ENCODE data around the gene ACSF2.

The ACSF2 gene, protein sequence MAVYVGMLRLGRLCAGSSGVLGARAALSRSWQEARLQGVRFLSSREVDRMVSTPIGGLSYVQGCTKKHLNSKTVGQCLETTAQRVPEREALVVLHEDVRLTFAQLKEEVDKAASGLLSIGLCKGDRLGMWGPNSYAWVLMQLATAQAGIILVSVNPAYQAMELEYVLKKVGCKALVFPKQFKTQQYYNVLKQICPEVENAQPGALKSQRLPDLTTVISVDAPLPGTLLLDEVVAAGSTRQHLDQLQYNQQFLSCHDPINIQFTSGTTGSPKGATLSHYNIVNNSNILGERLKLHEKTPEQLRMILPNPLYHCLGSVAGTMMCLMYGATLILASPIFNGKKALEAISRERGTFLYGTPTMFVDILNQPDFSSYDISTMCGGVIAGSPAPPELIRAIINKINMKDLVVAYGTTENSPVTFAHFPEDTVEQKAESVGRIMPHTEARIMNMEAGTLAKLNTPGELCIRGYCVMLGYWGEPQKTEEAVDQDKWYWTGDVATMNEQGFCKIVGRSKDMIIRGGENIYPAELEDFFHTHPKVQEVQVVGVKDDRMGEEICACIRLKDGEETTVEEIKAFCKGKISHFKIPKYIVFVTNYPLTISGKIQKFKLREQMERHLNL

GRCh38 chr17:50425682-50426471, at the start of gene ACSF2:
Gene ACSF2, plus strand, starts transcription at chr17:50426218. Its CDS starts 44 bp downstream, at chr17:50426262.
- Histone ChIP-seq H3K9ac (ENCODE audit: low read depth, low read length) (peak within 1 kb of the TSS; percentile 57), H3K4me1 (ENCODE audit: control insufficient read depth, insufficient read depth, low read length) (peaks cover 6% of the 10 kb centered on the region), H3K27me3 (ENCODE audit: control insufficient read depth, insufficient read depth, low read length) (peaks cover 11% of the 10 kb centered on the region), H3K36me3 (ENCODE audit: control insufficient read depth, insufficient read depth, low read length) (no peaks in the 10 kb centered on the region), H3K9me3 (ENCODE audit: control insufficient read depth, insufficient read depth, low read length) (no peaks in the 10 kb centered on the region), H3K4me3 (ENCODE audit: low read depth, low read length) (peak within 1 kb of the TSS; percentile 72)

GRCh38 chr17:50379351-50380132, 46.5 kb upstream of the ACSF2 start:
- Histone ChIP-seq H3K4me3 (ENCODE audit: low read depth, low read length) (no peak overlapping the region), H3K36me3 (ENCODE audit: control insufficient read depth, insufficient read depth, low read length) (peaks cover 43% of the 10 kb centered on the region), H3K27me3 (ENCODE audit: control insufficient read depth, insufficient read depth, low read length) (no peaks in the 10 kb centered on the region), H3K9me3 (ENCODE audit: control insufficient read depth, insufficient read depth, low read length) (no peaks in the 10 kb centered on the region), H3K9ac (ENCODE audit: low read depth, low read length) (no peak overlapping the region), H3K4me1 (ENCODE audit: control insufficient read depth, insufficient read depth, low read length) (no peaks in the 10 kb centered on the region)

GRCh38 chr17:50380369-50381259, 45.4 kb upstream of the ACSF2 start:
- no peaks in the 10 kb centered on the region for H3K9me3 ChIP-seq (ENCODE audit: control insufficient read depth, insufficient read depth, low read length)
- H3K27me3 ChIP-seq (ENCODE audit: control insufficient read depth, insufficient read depth, low read length): no peaks in the 10 kb centered on the region
- H3K9ac ChIP-seq (ENCODE audit: low read depth, low read length): no peak overlapping the region
- H3K4me1 ChIP-seq (ENCODE audit: control insufficient read depth, insufficient read depth, low read length): no peaks in the 10 kb centered on the region
- no peak overlapping the region for H3K4me3 ChIP-seq (ENCODE audit: low read depth, low read length)
- peaks cover 50% of the 10 kb centered on the region for H3K36me3 ChIP-seq (ENCODE audit: control insufficient read depth, insufficient read depth, low read length)

DNA sequence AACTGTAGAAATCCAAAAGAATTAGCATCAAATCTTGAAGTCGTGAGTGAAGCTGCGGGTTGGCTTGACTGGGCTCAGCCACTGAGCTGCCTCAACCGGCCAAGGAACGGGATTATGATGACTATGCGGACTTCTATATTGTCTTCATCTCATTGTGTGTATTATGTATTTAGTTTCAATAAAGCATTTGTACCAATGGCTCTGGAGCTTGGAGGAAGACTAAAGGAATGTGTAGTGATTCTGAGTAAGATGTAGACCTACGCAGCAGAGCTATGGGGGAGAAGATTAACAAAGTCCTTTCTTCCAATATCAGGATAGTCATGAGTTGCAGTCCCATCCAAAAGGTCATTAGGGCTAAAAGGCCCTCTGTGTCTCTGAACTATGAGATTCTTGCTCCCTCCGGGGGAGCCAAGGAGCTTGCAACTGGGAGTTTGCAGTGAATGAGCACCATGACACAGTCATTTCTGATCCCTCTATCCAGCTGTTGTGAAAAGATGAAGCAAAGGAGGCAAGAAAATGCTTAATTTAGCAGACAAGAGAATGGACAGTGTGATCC, 44.7 kb upstream of the ACSF2 start:
- Histone ChIP-seq H3K36me3 (ENCODE audit: control insufficient read depth, insufficient read depth, low read length) (peaks cover 52% of the 10 kb centered on the region), H3K9ac (ENCODE audit: low read depth, low read length) (no peak overlapping the region), H3K27me3 (ENCODE audit: control insufficient read depth, insufficient read depth, low read length) (no peaks in the 10 kb centered on the region), H3K4me3 (ENCODE audit: low read depth, low read length) (no peak overlapping the region), H3K4me1 (ENCODE audit: control insufficient read depth, insufficient read depth, low read length) (no peaks in the 10 kb centered on the region), H3K9me3 (ENCODE audit: control insufficient read depth, insufficient read depth, low read length) (no peaks in the 10 kb centered on the region)

- Histone ChIP-seq H3K4me3 (ENCODE audit: low read depth, low read length) (no peak overlapping the region), H3K9me3 (ENCODE audit: control insufficient read depth, insufficient read depth, low read length) (no peaks in the 10 kb centered on the region), H3K36me3 (ENCODE audit: control insufficient read depth, insufficient read depth, low read length) (peaks cover 57% of the 10 kb centered on the region), H3K27me3 (ENCODE audit: control insufficient read depth, insufficient read depth, low read length) (no peaks in the 10 kb centered on the region), H3K4me1 (ENCODE audit: control insufficient read depth, insufficient read depth, low read length) (no peaks in the 10 kb centered on the region), H3K9ac (ENCODE audit: low read depth, low read length) (no peak overlapping the region)
Measured at GRCh38 chr17:50381920-50382319, 44.1 kb upstream of the ACSF2 start.

- H3K36me3 ChIP-seq (ENCODE audit: control insufficient read depth, insufficient read depth, low read length): peaks cover 66% of the 10 kb centered on the region
- no peaks in the 10 kb centered on the region for H3K4me1 ChIP-seq (ENCODE audit: control insufficient read depth, insufficient read depth, low read length)
- H3K9ac ChIP-seq (ENCODE audit: low read depth, low read length): no peak overlapping the region
Measured at GRCh38 chr17:50382931-50383330, 43.1 kb upstream of the ACSF2 start.

GRCh38 chr17:50386510-50386909, 39.5 kb upstream of the ACSF2 start:
- H3K27me3 ChIP-seq (ENCODE audit: control insufficient read depth, insufficient read depth, low read length): no peaks in the 10 kb centered on the region
- no peaks in the 10 kb centered on the region for H3K9me3 ChIP-seq (ENCODE audit: control insufficient read depth, insufficient read depth, low read length)
- H3K9ac ChIP-seq (ENCODE audit: low read depth, low read length): no peak overlapping the region
- H3K4me1 ChIP-seq (ENCODE audit: control insufficient read depth, insufficient read depth, low read length): no peaks in the 10 kb centered on the region
- no peak overlapping the region for H3K4me3 ChIP-seq (ENCODE audit: low read depth, low read length)
- peaks cover 65% of the 10 kb centered on the region for H3K36me3 ChIP-seq (ENCODE audit: control insufficient read depth, insufficient read depth, low read length)

More at GRCh38 chr17:50382931-50383330, 43.1 kb upstream of the ACSF2 start:
- Histone ChIP-seq H3K9me3 (ENCODE audit: control insufficient read depth, insufficient read depth, low read length) (no peaks in the 10 kb centered on the region), H3K27me3 (ENCODE audit: control insufficient read depth, insufficient read depth, low read length) (no peaks in the 10 kb centered on the region), H3K4me3 (ENCODE audit: low read depth, low read length) (no peak overlapping the region)

GRCh38 chr17:50388728-50389127, 37.3 kb upstream of the ACSF2 start:
- no peak overlapping the region for H3K4me3 ChIP-seq (ENCODE audit: low read depth, low read length)
- H3K4me1 ChIP-seq (ENCODE audit: control insufficient read depth, insufficient read depth, low read length): no peaks in the 10 kb centered on the region
- no peaks in the 10 kb centered on the region for H3K9me3 ChIP-seq (ENCODE audit: control insufficient read depth, insufficient read depth, low read length)
- peaks cover 74% of the 10 kb centered on the region for H3K36me3 ChIP-seq (ENCODE audit: control insufficient read depth, insufficient read depth, low read length)
- no peak overlapping the region for H3K9ac ChIP-seq (ENCODE audit: low read depth, low read length)
- no peaks in the 10 kb centered on the region for H3K27me3 ChIP-seq (ENCODE audit: control insufficient read depth, insufficient read depth, low read length)

DNA sequence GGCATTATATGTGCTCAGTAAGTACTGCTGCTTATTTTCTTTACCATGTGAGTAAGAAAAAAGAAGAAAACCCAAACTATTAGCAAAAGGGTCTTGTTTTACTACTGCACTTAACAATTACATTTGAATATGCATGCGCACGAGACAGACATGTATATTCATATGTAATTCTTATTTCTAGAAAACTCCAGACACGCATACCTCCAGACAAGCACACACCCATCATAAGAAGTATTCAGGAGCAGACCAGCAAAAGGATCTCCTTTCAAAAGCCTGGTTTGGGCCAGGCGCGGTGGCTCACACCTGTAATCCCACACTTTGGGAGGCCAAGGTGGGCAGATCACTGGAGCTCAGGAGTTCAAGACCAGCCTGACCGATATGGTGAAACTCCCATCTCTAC, 36.5 kb upstream of the ACSF2 start:
- H3K27me3 ChIP-seq (ENCODE audit: control insufficient read depth, insufficient read depth, low read length): no peaks in the 10 kb centered on the region
- no peaks in the 10 kb centered on the region for H3K4me1 ChIP-seq (ENCODE audit: control insufficient read depth, insufficient read depth, low read length)
- no peaks in the 10 kb centered on the region for H3K9me3 ChIP-seq (ENCODE audit: control insufficient read depth, insufficient read depth, low read length)
- no peak overlapping the region for H3K9ac ChIP-seq (ENCODE audit: low read depth, low read length)
- peaks cover 77% of the 10 kb centered on the region for H3K36me3 ChIP-seq (ENCODE audit: control insufficient read depth, insufficient read depth, low read length)
- H3K4me3 ChIP-seq (ENCODE audit: low read depth, low read length): no peak overlapping the region

- H3K36me3 ChIP-seq (ENCODE audit: control insufficient read depth, insufficient read depth, low read length): peaks cover 59% of the 10 kb centered on the region
- peaks cover 3% of the 10 kb centered on the region for H3K4me1 ChIP-seq (ENCODE audit: control insufficient read depth, insufficient read depth, low read length)
- H3K9me3 ChIP-seq (ENCODE audit: control insufficient read depth, insufficient read depth, low read length): no peaks in the 10 kb centered on the region
- H3K4me3 ChIP-seq (ENCODE audit: low read depth, low read length): no peak overlapping the region
- no peak overlapping the region for H3K9ac ChIP-seq (ENCODE audit: low read depth, low read length)
- H3K27me3 ChIP-seq (ENCODE audit: control insufficient read depth, insufficient read depth, low read length): no peaks in the 10 kb centered on the region
Measured at GRCh38 chr17:50392621-50393020, 33.4 kb upstream of the ACSF2 start.
